NCI-H1048 (cell line): ENCODE results near the gene AP1B1.

Source experiments
- DNase-seq: peaks from one replicate; lab custom pipeline; 2025; lab: John Stamatoyannopoulos, UW

The AP1B1 gene

DNA sequence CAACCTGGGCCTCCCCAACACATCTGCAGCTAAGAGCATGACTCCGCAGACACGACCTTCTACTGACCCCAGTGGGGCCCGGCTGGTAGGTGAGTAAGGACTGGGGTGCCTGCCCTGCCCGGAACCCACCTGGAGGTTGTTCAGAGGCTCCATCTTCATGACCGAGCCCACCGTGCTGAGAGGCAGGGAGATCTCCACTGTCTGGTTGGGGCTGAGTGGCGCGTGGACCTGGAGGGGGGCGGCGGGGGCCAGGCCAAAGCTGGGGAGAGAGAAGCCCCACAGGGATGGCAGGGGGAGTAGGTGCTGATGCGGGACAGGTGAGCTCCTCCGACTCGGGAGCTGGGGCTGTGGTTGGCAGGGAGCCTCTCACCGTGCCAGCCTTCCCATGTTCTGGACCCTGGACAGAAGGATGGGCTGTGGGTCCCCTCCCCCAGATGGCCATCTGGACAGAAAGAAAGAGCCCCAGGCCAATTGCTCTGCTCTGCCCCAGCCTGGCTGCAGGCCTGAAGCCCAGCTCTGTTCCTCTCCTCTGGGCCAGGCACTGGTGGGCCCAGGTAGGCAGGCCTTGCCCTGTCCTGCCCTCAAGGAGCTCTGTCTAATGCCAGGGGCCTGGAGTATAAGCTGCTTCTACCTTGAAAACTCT, 56.6 kb downstream of the AP1B1 start:
- DNase-seq: no peak

DNA sequence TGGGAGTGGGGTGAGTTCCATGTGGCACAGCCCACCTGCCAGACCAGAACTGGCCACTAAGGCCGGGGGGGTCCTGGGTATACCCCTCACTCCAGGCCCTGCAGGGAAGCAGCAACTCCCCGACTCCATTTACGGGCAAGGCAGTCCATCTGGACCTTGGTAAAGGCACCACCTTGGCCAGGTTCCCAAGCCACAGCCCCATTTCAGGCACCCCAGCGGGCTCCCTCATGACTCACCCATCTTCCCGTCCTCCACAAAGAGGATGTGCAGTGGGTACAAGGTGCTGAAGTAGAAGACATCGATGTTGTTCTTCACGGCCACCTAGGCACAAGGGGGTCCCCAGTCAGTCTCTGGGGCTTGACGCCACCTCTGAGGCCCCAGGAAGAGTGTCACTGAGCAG, 57.2 kb downstream of the AP1B1 start:
- no peak for DNase-seq

GRCh38 chr22:29330753-29331152, 57.6 kb downstream of the AP1B1 start:
- DNase-seq: no peak

GRCh38 chr22:29330291-29330690, 58.1 kb downstream of the AP1B1 start:
- DNase-seq: no peak

GRCh38 chr22:29329581-29329980, 58.8 kb downstream of the AP1B1 start:
- no peak for DNase-seq

GRCh38 chr22:29328566-29329500, 59.5 kb downstream of the AP1B1 start:
- no peak for DNase-seq

DNA sequence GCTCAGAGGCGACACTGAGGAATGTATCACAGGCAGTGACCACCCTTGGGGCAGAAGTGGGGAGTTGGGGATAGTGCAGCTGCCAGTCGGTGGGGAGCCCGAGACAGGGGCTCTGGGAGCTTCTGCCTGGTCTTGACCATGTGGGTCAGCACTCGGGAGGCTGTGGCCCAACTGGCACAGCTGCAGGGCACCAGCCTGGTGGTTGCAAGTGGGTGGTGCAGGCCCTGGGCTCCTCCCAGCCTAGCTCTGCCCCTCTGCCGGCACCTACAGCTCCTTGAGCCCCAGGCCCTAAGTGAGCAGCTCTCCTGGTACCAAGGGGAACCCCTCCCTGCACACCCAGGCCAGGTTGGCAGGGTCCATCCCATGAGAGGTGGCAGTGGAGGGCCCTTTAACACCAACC, 60.3 kb downstream of the AP1B1 start:
- DNase-seq: no peak

GRCh38 chr22:29327089-29327764, 61.1 kb downstream of the AP1B1 start:
- DNase-seq: no peak

- DNase-seq: no peak
These were observed 61.9 kb downstream of the AP1B1 start for GRCh38 chr22:29326481-29326880.

DNA sequence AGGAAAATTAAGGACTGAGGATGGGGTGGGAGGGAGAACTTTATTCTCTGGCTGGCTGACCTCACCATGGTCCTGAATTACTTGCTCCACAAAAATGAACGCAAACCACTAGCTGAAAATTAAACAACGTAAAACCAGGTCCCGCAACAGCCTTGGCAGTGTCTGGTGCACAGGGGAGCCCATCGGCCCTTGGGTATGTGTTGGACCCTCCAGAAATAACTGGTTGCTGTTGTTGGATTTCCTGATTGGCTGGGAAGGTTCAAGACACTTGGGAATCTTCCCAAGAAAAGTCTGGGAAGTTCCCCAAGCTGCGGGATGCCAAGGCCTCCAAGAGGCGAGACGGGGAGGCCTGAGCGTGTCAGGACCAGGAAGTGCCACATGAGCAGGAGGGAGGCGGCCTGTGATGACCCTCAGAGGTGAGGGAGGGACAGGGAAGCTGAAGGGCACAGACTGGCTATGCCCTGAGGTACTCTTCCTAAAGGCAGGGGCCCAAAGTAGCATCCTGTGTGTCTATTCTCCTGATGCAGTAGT, 62.5 kb downstream of the AP1B1 start:
- DNase-seq: no peak

DNA sequence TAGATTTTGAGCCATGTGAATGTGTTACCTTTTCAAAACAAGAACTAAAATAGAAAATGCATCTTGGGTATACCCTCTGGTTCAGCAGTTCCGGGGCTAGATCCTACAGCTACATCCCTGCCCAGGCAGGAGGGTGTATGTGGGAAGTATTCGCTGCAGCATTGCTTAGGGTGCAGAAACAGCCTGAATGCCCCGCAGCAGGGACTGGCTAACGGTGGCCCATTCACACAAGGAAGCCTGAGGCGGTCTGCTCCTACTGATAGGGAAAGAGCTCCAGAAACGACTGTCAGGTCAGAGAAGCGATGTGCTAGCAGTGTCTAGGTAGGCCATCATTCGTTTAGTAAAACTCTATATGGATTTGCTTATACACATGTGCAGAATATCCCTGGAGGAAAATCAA, 63.0 kb downstream of the AP1B1 start:
- no peak for DNase-seq

- no peak for DNase-seq
These were observed 64.7 kb downstream of the AP1B1 start for GRCh38 chr22:29323641-29324040.

DNA sequence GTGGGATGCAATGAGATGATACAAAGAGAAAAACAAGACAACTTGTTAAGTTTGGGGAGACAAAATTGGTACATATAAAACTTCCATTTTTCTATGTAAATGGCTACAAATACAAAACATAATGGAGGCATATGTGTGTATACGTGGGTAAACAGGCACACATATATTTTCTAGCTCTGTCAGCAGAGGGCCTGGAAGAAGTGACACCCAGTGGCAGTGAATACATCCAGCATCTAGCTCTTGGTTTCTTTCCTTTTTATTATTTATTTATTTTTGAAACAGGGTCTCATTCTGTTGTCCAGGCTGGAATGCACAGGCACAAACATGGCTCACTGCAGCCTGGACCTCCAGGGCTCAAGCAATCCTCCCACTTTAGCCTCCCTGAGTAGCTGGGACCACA, 67.8 kb downstream of the AP1B1 start:
- DNase-seq: no peak

DNA sequence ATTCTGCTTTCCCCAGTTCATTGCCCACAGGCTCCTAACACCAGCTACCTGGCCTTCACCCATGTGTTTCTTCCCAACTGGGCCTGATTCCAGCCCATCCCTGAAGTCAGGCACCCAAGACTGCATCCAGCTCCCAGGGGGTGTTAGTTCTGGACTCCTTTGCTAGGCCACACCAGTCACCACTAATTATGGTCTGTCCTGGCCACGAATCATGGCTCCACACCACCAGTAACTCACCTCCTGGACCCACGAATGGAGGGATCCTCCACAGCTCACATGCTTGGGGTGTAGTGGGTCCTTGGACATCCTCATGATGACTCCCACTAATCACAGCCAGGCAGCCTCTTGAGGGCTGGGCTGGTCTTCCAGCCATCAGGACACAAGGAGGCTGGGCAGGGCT, 69.3 kb downstream of the AP1B1 start:
- DNase-seq: no peak

GRCh38 chr22:29317827-29318454, 70.4 kb downstream of the AP1B1 start:
- no peak for DNase-seq

GRCh38 chr22:29316141-29316828, 72.1 kb downstream of the AP1B1 start:
- no peak for DNase-seq

DNA sequence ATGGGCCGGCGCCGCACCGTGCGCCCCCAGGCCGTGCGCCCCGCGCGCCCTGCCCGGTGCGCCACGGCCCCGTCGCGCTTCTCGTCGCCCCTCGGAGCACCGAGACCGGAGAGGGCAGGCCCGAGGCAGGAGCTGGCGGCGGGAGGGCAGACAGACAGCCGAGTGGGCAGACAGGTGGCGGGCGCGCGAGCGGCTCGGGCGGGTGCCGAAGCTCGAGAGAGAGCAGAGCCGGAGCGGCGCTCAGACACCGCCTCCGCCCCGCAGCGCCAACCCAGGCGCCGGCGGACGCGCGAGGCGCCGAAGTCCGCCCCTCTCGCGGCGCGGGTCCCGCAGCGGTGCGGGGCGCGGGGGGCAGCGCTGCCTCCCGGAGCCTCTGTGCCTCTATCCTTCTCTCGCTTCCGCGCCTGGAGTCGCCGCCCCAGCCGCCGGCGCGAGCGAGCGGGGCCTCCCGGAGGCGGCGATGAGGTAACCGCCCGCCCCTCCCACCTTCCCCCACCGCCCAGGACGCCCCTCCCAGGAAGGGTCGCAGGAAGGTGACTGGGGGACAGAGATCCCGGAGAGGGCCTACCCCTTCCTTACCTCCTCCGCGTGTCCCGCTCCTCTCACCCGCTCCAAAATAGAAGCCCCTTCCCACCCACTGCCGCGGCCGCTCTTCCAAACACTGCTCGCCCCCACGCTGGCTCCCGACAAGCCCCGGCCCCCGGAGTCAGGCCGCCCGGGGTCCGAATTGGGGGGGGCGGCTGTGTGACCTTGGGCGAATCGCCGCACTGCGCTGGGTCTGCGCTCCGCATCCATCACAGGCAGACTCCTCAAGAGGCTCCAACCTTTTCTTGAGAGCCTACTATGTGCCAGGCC, 72.9 kb downstream of the AP1B1 start, which contains the start of gene RASL10A:
RASL10A (minus strand) TSS at position 412 of the 855 bp plus-strand sequence. CDS start 451 bp downstream, outside the sequence.
- DNase-seq: no peak

DNA sequence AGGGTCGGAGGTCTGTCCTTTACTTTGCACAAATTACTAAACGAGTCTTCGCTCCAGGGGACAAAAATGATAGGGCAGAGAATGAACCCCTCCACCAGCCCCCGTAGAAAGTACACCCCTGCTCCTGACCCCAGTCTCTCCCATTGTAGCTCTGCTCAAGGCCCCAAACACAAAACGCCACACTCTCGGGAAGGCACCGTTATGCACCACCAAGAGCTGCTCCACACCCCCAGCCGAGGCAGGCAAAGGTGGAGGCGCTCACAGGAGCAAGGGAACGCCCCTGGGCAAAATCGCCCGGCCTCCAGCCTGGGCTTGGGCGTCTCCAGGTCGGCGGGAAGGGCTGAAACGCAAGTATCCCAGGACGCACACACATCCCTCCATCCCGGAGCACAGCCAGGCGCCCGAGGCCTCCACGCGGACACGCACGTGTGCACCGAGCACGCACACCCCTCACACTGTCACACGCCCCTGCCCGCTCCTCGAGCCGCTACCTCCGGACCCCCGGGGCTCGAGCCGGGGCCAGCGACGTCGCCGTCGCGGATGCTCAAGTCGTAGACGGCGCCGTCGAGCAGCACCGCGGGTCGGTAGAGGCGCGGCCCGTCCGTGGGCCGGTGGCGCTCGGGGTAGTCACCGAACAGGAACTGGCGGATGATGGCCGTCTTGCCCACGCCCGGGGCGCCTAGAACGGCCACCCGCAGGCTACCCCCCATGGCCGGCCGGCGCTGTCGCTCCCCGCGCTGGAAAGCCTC, 73.7 kb downstream of the AP1B1 start:
- DNase-seq: no peak

- DNase-seq: no peak
These were observed 74.5 kb downstream of the AP1B1 start for GRCh38 chr22:29313576-29314466.
